Activated CD4-positive, alpha-beta T cell treated with anti-CD3 and anti-CD28 coated beads, Interleukin-2, amount 50 U/mL, for 1 hour (primary cell): ENCODE data around the gene PSORS1C1.
"Not testable (repeated sequence)": the region's sequence is repeated elsewhere in the genome, so short reads cannot be mapped to it uniquely, and the experiment has no call there.

Experiments used
- DNase-seq: peaks from one replicate; pipeline ENCODE4 v3.0.0-alpha.2; 2020

Gene PSORS1C1

DNA sequence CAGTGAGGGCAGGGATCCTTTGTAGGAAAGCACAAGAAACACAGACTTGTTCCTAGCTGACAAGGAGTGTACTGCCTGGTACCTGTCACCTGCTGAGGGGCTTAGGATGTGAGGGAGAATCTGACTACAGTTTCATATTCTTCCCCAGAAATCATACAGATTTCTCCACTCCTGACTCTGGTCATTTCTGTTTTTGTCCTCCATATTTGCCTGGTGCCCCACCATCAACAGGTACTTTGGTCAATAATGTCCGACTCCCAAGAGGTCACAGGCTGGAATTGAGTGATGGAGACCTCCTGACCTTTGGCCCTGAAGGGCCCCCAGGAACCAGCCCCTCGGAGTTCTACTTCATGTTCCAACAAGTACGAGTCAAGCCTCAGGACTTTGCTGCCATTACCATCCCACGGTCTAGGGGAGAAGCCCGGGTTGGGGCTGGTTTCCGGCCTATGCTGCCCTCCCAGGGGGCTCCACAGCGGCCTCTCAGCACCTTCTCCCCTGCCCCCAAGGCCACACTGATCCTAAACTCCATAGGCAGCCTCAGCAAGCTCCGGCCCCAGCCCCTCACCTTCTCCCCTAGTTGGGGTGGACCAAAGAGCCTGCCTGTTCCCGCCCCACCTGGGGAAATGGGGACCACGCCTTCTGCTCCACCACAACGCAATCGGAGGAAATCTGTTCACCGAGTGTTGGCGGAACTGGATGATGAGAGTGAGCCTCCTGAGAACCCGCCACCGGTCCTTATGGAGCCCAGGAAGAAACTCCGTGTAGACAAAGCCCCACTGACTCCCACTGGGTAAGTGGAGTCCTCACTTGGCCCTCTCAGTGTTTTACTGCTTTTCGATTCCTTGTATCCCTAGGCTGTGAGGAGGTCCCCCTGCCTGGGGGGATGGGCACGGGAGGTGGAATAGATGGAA lies 46.9 kb downstream of the PSORS1C1 start:
- DNase-seq = no peak

DNA sequence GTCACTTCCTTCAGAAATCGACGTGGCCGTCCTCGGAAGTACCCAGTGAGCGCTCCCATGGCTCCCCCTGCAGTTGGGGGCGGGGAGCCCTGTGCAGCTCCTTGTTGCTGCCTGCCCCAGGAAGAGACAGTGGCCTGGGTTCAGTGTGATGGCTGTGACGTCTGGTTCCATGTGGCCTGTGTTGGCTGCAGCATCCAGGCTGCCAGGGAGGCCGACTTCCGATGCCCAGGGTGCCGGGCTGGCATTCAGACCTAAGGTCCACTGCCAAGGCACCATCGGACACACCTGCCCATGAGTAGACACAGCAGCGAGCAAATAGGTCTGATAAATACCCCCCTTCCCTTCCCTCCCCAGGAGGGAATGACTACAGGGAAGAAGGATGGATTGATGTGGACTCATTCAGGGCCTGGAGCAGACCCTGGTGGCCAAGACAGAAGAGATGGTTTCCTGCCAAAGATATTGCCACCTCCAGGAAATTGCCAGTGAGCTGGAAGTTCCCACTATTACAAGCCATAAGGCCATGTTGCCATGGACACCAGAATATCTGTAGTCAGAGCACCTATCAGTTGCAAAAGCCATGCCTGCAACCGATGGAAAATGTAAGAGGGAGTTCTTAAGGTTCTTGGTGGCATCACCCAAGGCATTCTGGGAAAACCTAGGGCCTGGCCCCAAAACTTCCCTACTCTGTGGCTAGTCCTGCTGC lies 48.0 kb downstream of the PSORS1C1 start:
- no peak for DNase-seq

GRCh38 chr6:31163922-31164321 lies 49.3 kb downstream of the PSORS1C1 start:
- no peak for DNase-seq

GRCh38 chr6:31164475-31165063 lies 50.0 kb downstream of the PSORS1C1 start:
- not testable (repeated sequence) for DNase-seq

DNA sequence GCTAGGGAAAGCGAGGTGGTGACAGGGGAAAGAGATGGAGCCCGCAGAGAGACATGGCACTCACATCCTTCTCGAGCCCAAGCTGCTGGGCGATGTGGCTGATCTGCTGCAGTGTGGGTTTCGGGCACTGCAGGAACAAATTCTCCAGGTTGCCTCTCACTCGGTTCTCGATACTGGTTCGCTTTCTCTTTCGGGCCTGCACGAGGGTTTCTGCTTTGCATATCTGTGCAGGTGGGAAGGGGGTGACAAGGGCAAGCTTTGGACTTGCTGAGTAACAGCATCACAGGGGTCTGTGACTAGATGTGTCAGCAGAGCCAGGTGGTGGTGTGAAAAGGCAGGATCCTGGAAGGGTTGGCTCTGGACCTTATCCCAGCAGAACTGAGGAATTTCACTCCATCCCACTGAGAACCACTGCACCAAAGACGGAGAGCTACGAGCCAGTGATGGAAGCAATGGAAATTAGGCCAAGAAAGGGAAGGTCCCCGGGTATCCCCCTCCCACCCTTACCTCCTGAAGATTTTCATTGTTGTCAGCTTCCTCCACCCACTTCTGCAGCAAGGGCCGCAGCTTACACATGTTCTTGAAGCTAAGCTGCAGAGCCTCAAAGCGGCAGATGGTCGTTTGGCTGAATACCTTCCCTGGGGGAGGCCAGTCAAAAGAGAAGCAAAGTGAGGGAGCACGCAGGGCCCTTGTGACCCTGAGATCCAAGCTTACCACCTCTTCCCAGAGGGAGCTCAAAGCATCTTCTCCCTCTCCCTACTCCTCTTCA lies 50.6 kb downstream of the PSORS1C1 start:
- DNase-seq = not testable (repeated sequence)

- no peak for DNase-seq
These were observed 51.4 kb downstream of the PSORS1C1 start for GRCh38 chr6:31165986-31166385.

DNA sequence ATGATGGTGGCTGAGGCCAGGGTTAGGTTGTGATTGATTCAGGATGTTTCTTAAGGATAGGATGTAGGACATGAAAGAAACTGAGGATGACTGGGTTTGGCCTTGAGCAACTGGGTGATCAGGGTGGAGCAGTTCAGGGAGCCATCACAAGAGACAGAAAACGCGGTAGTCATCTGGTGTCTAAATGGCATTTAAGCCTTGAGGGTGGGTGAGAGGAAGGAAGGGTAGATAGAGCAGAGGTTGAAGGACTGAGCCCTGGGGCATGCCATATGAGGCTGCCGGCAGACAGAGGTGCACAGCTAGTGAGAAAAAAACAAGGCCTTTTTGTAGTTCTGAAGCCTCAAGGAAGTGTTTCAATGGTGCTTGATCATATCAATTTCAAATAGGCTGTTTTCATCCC lies 54.0 kb downstream of the PSORS1C1 start:
- DNase-seq = no peak

- no peak for DNase-seq
These were observed 54.7 kb downstream of the PSORS1C1 start for GRCh38 chr6:31169123-31169857.

- not testable (repeated sequence) for DNase-seq
These were observed 55.4 kb downstream of the PSORS1C1 start for GRCh38 chr6:31169858-31170599.

GRCh38 chr6:31170600-31170881 lies 55.9 kb downstream of the PSORS1C1 start, which contains the start of gene POU5F1:
Gene POU5F1, minus strand, starts transcription at chr6:31170682. Its CDS starts 62 bp downstream, at chr6:31170620.
- no peak for DNase-seq

DNA sequence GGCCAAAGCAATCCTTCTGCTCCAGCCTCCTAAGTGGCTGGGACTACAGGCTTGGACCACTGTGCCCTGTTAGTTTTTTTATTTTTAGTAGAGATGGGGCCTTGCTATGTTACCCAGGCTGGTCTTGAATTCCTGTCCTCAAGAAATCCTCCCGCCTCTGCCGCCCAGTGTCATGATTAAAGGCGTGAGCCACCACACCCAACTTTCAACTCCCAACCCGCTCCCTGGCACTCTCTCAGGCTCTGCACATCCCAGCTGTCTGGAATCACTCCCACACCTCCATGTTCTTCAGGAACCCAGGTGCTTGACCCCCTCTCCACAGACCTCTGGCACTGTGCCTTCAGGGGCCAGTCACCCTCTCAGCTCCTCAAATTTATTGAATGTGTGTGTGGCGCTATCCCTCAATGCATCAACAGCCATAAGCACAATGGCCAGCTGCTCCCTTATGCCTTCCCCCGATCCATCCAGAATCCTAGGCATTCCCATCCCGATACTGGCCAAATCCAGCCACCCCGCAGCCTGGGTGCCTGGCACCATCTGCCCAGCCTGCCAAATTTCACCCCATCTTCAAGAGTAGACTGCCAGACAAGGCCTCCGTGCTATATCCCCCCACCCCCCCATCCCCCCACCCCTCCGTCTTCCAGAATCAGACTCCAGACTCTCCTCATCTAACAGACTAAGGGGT lies 56.5 kb downstream of the PSORS1C1 start:
- DNase-seq = no peak

DNA sequence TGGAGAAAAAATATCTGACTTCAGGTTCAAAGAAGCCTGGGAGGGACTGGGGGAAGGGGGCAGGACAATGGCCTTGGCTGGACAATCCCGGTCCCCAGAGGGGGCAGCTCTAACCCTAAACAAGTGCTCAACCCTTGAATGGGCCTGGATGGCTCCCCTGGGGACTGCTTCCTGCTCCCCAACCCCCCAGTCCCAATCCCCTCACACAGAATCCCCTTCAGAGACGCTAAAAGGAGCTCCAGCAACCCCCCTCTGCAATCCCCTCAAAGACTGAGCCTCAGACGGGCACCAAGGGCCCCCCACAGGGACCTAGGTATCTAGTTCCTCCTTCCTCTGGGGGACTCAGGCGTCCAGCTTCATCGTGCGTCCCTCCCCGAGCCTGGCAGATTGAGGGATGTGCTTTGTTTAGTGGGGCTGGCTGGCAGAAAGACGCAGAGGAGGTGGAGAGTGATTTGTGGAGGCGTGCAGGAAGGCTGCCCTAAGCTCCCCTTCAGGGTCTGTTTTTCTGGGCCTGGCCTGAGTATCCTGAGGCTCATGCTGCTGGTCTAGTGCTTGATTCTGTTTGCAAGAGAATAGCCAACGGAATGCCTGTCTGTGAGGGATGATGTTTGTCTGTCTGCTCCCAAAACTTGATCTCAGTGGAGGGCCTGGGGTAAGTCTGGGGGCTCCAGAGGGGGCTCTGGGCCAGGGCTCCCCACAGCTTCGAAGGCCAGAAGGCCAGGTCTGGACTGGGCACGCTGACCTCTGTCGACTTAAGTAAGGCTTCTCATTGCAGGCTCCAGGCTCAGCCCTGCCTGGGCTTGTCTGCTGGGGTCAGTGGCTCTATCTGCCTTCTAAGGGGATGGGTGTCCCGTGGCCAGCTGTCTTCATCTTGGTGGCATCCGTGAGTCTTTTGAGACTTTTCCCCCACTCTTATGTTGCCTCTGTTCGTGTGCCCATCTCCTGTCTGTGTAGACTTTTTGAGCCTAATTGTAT lies 57.6 kb downstream of the PSORS1C1 start:
- no peak for DNase-seq

- DNase-seq = no peak
These were observed 58.4 kb downstream of the PSORS1C1 start for GRCh38 chr6:31172973-31173384.

- no peak for DNase-seq
These were observed 58.8 kb downstream of the PSORS1C1 start for GRCh38 chr6:31173406-31173805.

- DNase-seq = no peak
These were observed 59.8 kb downstream of the PSORS1C1 start for GRCh38 chr6:31174378-31174777.

GRCh38 chr6:31175971-31176370 lies 61.4 kb downstream of the PSORS1C1 start:
- no peak for DNase-seq

DNA sequence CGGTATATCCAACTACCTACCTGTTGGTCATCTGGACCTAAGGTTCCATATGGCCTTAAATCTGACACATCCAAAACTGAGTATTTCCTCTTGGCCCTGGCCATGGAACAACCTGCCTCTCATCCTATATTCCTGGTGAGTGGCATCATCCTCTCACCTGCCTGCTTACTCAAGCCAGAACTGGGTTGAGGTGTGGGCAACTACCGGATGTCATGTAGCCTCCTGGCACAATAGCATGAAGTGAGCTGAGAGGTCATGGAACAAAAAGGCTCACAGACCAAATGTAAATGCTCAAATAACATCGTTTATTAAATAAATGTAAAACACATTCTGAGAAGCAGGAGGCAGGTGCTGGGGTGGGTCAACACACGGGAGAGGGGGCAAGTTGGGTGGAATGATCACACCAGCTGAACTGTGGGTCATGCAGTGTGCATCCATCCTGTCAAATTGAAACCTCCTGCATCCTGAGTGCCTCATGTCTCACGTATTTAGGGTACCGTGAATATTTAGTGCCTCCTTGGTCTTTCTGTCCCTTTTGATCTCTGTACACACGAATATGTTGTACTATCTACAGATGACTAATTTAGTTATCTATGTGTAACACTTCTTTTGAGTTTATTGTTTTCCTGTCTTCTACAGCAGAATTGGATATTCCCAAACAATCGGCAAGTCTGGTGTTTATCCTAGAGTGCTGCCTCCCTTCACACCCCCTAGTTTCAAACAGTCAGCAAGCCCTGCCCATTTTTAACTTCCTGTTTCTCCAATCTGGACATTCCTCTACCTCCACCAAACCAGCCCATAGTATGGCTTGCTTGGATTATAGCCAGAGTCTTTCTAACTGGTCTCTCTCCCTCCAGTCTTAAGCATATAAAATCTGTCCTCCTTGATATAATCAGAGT lies 63.8 kb downstream of the PSORS1C1 start:
- no peak for DNase-seq

- DNase-seq = no peak
These were observed 64.4 kb downstream of the PSORS1C1 start for GRCh38 chr6:31179042-31179386.

DNA sequence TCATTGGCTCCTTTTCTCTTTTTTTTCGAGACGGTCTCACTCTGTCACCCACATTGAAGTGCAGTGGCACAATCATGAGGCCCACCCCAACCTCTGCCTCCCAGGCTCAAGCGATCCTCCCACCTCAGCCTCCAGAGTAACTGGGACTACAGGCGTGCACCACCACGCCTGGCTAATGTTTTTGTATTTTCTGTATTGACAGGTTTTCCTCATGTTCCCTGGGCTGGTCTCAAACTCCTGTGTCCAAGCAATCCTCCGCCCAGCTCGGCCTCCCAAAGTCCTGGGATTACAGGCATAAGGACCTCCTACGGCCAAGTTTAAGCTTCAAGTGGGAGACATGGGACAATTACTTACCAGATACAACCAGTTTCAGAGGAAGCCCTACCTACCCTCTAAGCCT lies 65.3 kb downstream of the PSORS1C1 start:
- no peak for DNase-seq
